Hepatocyte (in vitro differentiated cells): ENCODE results near the gene TMEM250. TPM values are rescaled to one million over a fixed set of nuclear protein-coding genes. Genes with fewer than 3 reads are reported as not detected.

Source experiments
- DNase-seq: peaks from one replicate; pipeline ENCODE4 v3.0.0-alpha.2; 2016; ENCODE audit warnings: low spot score
- H2AFZ ChIP-seq: fragments of 200-600 bp; sonication (generic); 2 replicates; pipeline ENCODE4 v1.6.0; 2016; ENCODE audit warnings: antibody characterized with exemption, mild to moderate bottlenecking
- H3K27ac ChIP-seq: fragments of 200-600 bp; sonication (generic); 2 replicates; pipeline ENCODE4 v1.5.1; 2016; ENCODE audit warnings: mild to moderate bottlenecking
- H3K27me3 ChIP-seq: fragments of 200-600 bp; sonication (generic); 2 replicates; pipeline ENCODE4 v1.6.1; 2016
- H3K36me3 ChIP-seq: fragments of 200-600 bp; sonication (generic); replicated peaks from 2 replicates; pipeline ENCODE4 v1.5.1; 2016; ENCODE audit warnings: low read depth; ENCODE audit not compliant: insufficient read depth
- H3K4me1 ChIP-seq: fragments of 200-600 bp; sonication (generic); 2 replicates; pipeline ENCODE4 v1.5.1; 2016; ENCODE audit warnings: mild to moderate bottlenecking, moderate library complexity; ENCODE audit not compliant: insufficient read depth
- H3K4me2 ChIP-seq: fragments of 200-600 bp; sonication (generic); 2 replicates; pipeline ENCODE4 v1.6.0; 2016
- H3K4me3 ChIP-seq: fragments of 200-600 bp; sonication (generic); 2 replicates; pipeline ENCODE4 v1.5.1; 2016; ENCODE audit warnings: mild to moderate bottlenecking
- H3K79me2 ChIP-seq: fragments of 200-600 bp; sonication (generic); 2 replicates; pipeline ENCODE4 v1.6.0; 2017; ENCODE audit warnings: mild to moderate bottlenecking
- H3K9me2 ChIP-seq: fragments of 200-600 bp; sonication (generic); replicated peaks from 2 replicates; pipeline ENCODE4 v1.6.0; 2017; ENCODE audit warnings: mild to moderate bottlenecking; ENCODE audit not compliant: insufficient read depth
- H3K9me3 ChIP-seq: fragments of 200-600 bp; sonication (generic); 2 replicates; pipeline ENCODE4 v1.5.1; 2016; ENCODE audit warnings: low read depth, mild to moderate bottlenecking
- H4K20me1 ChIP-seq: fragments of 200-600 bp; sonication (generic); 2 replicates; pipeline ENCODE4 v1.6.0; 2016; ENCODE audit warnings: mild to moderate bottlenecking; ENCODE audit not compliant: insufficient read depth, poor library complexity, severe bottlenecking
- CTCF ChIP-seq: fragments of 200-600 bp; sonication (generic); IDR thresholded peaks from 2 replicates; pipeline ENCODE4 v1.5.1; 2016; ENCODE audit warnings: antibody characterized with exemption, mild to moderate bottlenecking; ENCODE audit not compliant: poor library complexity
- EZH2 ChIP-seq: fragments of 200-600 bp; sonication (generic); IDR thresholded peaks from 2 replicates; pipeline ENCODE4 v1.6.1; 2016; ENCODE audit warnings: antibody characterized with exemption, mild to moderate bottlenecking, borderline replicate concordance
- EZH2phosphoT487 ChIP-seq: fragments of 200-600 bp; sonication (generic); IDR thresholded peaks from one replicate; pipeline ENCODE4 v1.6.1; 2018; ENCODE audit warnings: antibody characterized with exemption, mild to moderate bottlenecking, low read depth, moderate library complexity; ENCODE audit not compliant: unreplicated experiment, severe bottlenecking
- WGBS: methylation state at CpG from one replicate; pipeline ENCODE4 v1.1.6; 2016; ENCODE audit warnings: low lambda C conversion rate; ENCODE audit errors: missing lambda C conversion rate; 5-methylcytosine and 5-hydroxymethylcytosine counted together
- polyA plus RNA-seq: library from polyadenylated mRNA; unstranded; fragments of >200 nt; fragmentation: Nextera tagmentation; extraction: Ambion mirVana; gene quantifications from 2 replicates; pipeline ENCODE4 v1.2.1, GENCODE V29; 2016
- total RNA-seq: library from RNA; depleted of rRNA; stranded (reverse); fragments of >200 nt; gene quantifications from 2 replicates; pipeline ENCODE4 v1.2.3, GENCODE V29; 2014

TMEM250 gene
- total and polyA plus RNA-seq, 2 experiments from 2014 or later = 37.8 to 47.6 TPM

DNA sequence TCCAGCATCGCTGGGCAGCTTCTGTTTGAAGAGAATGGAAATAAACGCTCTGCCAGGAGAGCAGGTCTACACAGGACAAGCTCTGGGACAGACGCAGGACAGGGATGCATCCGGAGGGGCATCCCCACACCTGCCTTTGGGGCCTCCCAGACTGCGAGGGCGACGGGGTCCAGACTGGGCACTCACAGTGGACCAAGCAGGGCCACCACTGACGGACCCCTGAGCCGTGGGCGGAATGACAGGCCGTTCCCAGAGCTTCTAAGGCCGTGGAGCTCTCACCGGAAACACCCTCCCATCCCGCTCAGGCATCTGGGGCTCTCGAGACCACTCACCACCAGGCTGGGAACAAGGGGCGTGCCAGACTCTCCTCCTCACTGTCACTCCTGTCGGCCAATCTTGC, 10.5 kb upstream of the TMEM250 start:
- TF ChIP-seq EZH2phosphoT487 = no peak
- no peak for TF ChIP-seq CTCF
- TF ChIP-seq EZH2 = no peak
- H3K4me2 ChIP-seq = no peak overlapping the region
- no peaks in the 10 kb centered on the region for H3K9me2 ChIP-seq
- no peak overlapping the region for H3K4me3 ChIP-seq
- DNase-seq = no peak
- no peaks in the 10 kb centered on the region for H4K20me1 ChIP-seq
- H3K36me3 ChIP-seq = no peaks in the 10 kb centered on the region
- 87% methylated on average over 17 of the region's 17 CpGs for WGBS
- H2AFZ ChIP-seq = no peak overlapping the region
- no peaks in the 10 kb centered on the region for H3K9me3 ChIP-seq
- no peaks in the 10 kb centered on the region for H3K79me2 ChIP-seq
- H3K27ac ChIP-seq = no peak overlapping the region
- H3K4me1 ChIP-seq = peaks cover 12% of the 10 kb centered on the region
- H3K27me3 ChIP-seq = peaks cover 4% of the 10 kb centered on the region

- Histone ChIP-seq H3K36me3 (no peaks in the 10 kb centered on the region), H3K27ac (no peak overlapping the region), H3K4me1 (peaks cover 6% of the 10 kb centered on the region), H3K79me2 (no peaks in the 10 kb centered on the region), H3K4me2 (no peak overlapping the region), H2AFZ (no peak overlapping the region), H3K9me2 (no peaks in the 10 kb centered on the region), H3K4me3 (no peak overlapping the region), H3K27me3 (no peaks in the 10 kb centered on the region), H4K20me1 (no peaks in the 10 kb centered on the region), H3K9me3 (no peaks in the 10 kb centered on the region)
- DNase-seq = no peak
- TF ChIP-seq EZH2 (no peak), EZH2phosphoT487 (no peak), CTCF (no peak)
- 99% methylated on average over 17 of the region's 17 CpGs for WGBS
These were observed 9.8 kb upstream of the TMEM250 start for GRCh38 chr9:136128436-136128835.

DNA sequence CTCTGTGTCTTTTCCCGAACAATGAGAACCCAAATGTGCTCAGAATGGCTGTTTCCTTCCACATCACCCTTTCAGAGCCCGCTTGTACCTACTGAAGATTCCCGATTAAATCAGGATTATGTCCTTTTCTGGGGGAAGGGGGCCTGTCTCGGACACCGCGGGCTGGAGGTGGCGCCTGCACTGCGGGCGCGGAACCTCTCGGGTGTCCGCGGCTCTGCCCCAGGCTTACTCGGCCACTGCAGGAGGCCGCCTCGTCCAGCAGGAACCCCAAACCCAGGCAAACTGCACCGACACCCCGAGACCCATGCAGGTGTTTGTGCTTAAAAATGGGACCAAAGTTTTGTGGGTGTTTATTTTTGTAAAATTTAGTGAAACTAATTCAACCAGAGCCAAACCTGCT, 8.6 kb upstream of the TMEM250 start:
- no peaks in the 10 kb centered on the region for H3K36me3 ChIP-seq
- 89% methylated on average over 18 of the region's 18 CpGs for WGBS

More for the DNA sequence above, 8.6 kb upstream of the TMEM250 start:
- no peaks in the 10 kb centered on the region for H3K9me2 ChIP-seq
- no peak overlapping the region for H2AFZ ChIP-seq
- H3K9me3 ChIP-seq = no peaks in the 10 kb centered on the region
- no peak for TF ChIP-seq CTCF
- TF ChIP-seq EZH2 = no peak
- TF ChIP-seq EZH2phosphoT487 = no peak
- H3K79me2 ChIP-seq = no peaks in the 10 kb centered on the region
- H4K20me1 ChIP-seq = no peaks in the 10 kb centered on the region
- H3K27me3 ChIP-seq = no peaks in the 10 kb centered on the region
- H3K4me3 ChIP-seq = no peak overlapping the region
- peaks cover 6% of the 10 kb centered on the region for H3K4me1 ChIP-seq
- H3K27ac ChIP-seq = no peak overlapping the region
- H3K4me2 ChIP-seq = no peak overlapping the region
- DNase-seq = no peak
